Renal pelvis (tissue), 4 donors: ENCODE data around the gene ATG7. TPM values are rescaled to one million over a fixed set of nuclear protein-coding genes. Genes with fewer than 3 reads are reported as not detected.
A peak's percentile ranks its signal among the peaks of the same experiment; 100 is the strongest.
"Not testable (repeated sequence)": the region's sequence is repeated elsewhere in the genome, so short reads cannot be mapped to it uniquely, and the experiment has no call there.

Experiments
- DNase-seq: peaks from one replicate; pipeline ENCODE4 v3.0.0-alpha.2; 2013
- polyA plus RNA-seq, 3 donors: library from polyadenylated mRNA; unstranded; fragments of 120-200 nt; gene quantifications; one replicate each; pipeline ENCODE4 v1.2.1, GENCODE V29; 2013; ENCODE audit not compliant: insufficient read length in 3 of 3

ATG7 gene
- polyA plus RNA-seq, 3 donors, result 22.8 to 24.0 (median 23.0) TPM

DNA sequence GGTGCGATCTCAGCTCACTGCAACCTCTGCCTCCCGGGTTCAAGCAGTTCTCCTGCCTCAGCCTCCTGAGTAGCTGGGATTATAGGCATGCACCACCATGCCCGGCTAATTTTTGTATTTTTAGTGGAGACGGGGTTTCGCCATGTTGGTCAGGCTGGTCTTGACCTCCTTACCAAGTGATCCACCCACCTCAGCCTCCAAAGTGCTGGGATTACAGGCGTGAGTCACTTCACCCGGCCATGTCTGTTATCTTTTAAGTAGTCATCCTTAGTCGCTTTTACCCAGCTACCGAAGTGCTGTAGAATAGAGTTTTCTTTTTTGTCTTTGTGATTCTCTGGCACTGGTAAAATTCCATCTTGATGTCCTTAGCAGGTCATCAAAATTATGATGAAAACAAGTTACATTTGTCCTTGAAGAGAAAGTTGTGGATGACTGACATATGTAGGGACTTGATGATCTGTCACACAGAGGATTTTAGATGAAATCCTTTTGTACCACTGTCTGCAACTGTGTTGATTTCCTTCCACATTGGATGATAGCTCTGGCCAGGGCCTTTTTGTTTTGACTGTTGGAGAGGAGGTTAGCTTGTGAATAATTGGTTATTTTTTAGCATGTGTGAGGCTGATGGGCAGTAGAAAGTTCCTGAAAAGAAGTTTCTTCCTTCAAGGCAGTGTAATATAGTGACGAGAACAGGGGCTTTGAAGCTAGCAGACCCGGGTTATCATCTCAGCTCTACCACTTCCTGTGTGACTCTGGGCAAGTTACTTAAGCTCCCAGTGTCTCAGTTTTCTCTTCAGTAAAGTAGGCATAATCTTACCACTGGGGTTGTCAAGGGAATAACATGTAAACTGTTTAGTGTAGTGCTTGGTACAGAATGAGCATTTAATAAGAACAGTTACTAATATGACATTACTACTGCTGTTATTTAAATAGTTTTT is 18.8 kb downstream of the ATG7 start:
- DNase-seq, result no peak

DNA sequence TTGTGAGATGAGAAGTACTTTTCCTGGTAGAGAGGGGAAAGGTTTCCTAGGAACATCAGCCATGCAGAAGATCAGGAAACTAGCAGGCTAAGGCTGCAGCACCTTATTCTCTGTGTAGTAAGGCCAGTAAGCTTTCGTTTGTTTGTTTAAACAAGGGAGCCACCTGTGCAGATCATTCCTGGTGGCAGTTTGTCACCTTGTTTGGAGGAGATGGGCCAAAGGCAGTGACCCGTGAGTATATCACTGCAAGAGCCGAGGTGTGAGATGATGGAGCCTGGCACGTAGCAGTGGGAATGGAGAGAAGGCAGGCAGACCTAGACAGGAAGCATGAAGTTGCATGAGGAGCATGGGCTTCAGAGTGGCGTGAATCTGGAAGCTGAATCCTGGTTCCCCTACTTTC is 19.6 kb downstream of the ATG7 start:
- DNase-seq, result no peak

DNA sequence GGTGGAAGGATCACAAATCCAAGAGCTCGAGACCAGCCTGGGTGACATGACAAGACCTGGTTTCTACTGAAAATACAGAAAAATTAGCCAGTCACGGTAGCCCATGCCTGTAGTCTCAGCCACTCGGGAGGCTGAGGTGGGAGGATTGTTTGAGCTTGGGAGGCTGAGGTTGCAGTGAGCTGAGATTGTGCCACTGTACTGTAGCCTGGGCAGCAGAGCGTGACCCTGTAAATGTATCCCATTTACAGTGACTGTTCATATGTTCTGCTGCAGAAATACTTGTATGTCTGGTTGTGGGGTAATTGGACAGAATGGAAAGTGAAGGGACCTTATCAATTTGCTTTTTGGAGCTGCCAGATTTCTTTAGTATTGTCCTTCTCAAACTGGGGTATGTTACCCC is 24.9 kb downstream of the ATG7 start:
- DNase-seq, result no peak

DNA sequence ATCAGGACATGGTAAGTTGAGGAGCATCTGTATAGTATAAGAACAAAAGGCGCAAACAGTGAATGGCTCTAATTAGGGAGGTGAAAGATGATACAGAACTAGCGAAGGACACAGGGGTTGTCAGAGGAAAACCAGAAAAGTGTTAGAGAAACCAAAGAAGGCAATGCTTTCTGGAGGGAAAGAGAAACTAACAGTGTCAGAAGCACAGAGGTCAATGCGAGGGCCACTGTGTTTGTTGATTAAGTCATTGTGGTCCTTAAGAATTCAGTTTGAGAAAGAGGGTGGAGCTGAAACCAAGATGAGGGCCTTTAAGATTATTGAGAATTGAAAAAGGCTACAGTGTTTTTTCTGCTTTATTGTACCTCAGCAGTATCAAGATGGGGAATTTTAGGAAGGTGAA is 28.8 kb downstream of the ATG7 start:
- no peak for DNase-seq

DNA sequence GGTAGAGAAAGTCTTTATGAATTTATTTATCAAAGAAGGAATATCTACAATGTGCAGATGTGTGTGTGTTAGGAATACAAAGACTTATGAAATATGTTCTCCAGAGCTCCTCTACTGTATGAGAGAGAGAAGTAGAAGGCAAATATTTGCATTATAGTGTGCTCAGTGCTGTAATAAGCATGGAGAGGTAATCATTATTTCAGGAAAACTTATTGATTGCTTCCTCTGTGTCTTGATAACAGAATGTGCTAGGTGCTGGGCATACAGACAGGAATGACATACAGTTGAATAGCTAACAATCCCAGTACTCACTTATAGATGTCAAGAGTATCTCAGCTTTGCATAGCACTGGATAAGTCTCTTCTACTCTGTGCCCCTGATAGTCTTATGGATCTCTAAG is 30.2 kb downstream of the ATG7 start:
- no peak for DNase-seq

DNA sequence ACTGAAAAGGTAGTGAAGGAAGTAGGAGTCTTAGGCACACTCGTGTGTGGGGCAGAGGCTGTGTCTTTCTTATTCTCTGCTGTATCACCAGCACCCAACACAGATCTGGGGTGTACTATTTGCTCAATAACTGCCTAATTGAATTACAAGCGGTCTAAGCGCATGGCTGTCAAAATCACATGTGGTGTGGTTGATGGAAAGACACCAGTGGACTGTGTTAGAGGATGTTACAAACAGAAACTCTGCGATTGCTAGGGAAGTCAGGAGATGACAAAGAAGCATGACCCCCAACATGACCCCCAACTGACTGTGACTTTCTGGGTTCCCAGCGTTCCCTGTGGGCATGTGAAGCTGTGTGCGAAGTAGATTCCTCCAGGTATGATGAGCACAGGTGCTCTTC is 32.0 kb downstream of the ATG7 start:
- no peak for DNase-seq

DNA sequence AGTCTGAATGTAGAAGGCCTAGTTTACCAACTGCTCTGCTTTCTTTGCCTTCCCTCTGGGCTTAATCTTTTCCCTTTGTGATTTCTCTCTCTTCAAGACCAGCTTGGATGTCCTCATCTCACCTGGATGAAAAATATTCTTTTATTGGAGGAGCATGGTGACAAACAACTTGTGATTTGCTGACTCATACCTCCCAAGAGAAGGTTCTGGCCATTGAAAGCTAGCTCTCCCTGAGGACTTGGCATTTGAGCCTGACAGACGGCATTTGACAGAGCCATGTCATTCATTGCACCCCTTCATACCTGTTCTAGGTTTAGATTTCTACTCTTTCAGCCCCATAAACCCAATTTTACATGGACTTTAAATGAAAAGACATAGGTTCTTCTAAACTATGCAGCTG is 33.3 kb downstream of the ATG7 start:
- no peak for DNase-seq

DNA sequence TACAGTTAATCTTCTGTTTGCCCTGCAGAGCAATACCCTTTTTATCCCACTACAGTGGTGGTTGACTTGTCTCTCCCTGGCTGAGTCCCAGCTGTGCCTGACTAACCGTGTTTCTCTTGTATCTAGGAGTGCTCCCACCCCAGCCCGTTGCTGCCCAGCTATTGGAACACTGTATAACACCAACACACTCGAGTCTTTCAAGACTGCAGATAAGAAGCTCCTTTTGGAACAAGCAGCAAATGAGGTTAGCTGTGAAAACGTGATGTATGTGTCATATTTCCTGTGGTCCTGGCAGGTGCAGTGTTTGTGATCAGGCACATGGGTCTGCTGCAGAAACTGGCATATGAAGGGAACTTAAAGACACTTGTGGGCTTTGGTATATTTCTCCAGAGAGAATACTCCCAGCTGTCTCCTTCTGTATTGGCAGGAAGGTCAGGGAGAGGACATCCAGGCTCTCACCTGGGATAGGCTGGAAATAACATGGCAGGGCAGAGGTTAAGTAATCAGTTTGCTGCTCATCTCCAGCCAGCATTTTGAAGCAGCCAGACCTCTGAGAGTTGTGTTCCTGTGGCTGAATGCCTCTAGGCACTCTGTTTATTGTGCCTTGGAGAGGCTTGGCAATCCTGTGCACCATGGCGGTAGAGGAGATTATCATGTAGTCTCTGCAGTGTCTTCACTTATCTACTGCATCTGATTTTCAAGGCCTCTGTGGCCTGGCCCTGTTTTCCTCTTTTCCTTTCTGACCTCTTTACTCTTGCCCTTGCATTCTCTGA is 34.8 kb downstream of the ATG7 start:
- no peak for DNase-seq

DNA sequence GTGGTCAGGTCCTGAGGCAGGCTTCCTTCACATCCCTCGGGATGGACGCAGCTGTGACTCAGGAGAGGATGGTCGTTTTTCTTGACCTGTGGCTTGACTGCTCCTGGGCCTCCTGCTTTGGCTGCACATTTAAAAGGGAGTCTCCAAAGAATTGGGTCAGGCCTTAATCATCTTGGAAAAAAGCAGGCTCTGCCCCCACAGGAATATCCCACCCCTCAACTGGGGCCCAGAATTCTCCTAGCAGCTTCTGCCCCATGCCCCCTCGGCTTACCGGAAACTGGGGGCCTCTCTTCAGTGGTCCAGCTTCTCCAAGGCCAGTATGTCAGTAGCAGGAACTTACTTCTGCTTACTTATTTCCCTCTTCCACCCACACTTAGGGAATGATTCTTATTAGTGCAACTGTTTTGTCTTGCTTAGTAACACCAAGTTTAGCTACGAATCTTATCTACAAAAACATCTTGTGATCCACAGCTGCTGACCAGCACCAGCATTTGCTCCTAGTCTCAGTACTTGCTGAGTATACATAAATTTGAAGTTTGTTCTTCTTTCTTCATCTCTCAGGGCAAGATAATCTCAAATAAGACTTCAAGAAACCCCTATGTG is 35.7 kb downstream of the ATG7 start:
- DNase-seq, result no peak

DNA sequence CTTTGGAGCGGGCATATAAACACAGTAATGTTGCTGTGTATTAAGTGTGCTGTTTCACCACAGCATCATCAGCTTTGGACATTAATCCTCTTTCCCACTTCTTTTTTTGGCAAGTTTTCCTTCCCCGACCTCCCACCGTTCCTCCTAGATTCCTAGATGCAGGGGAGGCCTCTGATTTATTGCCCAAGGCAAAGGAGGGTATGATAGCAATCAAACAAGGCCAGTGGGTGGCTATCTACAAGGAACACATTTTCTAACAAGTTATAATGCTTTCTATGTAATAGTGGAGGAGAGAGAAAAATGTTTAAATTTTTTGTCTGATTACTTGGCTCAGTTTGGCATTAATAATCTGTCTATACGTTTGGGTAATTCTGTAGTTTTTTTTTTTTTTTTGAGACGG is 38.1 kb downstream of the ATG7 start:
- DNase-seq, result no peak

DNA sequence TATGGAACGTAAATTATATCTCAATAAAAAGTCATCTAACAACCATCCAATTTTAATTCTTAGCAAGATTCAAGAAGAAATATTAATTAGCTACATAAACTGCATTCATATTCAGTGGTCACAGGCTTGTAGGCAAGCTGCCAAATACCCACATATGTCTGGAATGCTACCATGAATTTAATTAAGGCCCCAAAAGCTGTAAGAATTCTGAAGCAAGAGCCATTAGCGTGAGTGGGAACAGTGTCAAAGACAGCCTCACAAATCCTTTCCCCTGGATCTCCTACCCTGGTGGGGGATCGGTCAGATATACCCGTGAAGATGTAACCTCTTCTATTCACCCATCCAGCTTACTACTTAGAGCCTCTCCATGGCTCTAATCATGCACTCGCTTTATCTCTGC is 40.0 kb downstream of the ATG7 start:
- DNase-seq, result no peak

DNA sequence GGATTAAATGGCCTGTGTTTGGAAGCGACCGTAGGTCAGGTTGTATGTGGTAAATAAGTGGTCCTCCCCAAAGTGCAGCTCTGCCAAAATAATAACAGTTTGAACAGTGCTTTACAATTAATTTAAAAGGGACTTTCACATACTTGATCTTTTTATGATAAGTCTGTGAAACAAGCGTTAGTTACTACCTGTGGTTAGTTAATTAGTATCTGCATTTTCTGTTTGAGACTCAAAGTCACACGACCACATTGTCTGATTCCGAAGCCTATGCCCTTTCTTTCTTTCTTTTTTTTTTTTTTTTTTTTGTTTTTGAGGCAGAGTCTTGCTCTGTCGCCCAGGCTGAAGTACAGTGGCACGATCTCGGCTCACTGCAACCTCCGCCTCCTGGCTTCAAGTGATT is 45.1 kb downstream of the ATG7 start:
- no peak for DNase-seq

DNA sequence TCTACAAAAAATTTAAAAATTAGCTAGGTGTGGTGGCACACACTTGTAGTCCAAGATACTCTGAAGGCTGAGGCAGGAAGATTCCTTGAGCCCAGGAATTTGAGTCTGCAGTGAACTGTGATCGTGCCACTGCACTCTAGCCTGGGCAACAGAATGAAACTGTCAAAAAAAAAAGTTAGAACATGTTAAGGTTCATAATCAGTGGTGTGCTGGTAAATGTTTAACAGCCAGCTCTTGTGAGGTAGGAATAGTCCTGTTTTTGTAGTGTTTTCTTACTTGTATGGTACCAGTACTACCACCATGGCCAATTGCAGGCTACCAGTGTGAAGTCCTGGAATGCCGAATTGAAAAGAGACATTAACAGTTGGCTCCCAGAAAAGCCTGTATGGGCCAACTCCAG is 50.7 kb downstream of the ATG7 start:
- DNase-seq, result no peak

DNA sequence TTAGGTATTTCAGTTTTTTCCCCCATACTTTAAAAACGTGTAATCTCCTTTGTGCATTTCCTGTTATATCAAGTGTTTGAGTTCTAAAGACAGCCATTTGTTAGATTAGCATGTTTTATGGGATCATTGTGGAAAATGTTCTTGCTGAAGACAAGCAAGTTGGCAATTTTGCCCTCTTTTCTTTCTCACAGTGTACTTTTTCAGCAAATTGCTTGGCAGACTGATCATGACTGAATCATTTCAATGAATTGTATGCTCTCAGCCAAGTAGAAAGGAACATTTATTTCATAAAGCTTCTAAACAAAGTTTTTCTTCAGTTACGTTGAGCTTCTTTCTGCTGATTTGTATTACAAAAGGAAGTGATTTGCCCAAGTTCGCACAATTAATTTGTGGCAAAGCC is 51.6 kb downstream of the ATG7 start:
- no peak for DNase-seq

DNA sequence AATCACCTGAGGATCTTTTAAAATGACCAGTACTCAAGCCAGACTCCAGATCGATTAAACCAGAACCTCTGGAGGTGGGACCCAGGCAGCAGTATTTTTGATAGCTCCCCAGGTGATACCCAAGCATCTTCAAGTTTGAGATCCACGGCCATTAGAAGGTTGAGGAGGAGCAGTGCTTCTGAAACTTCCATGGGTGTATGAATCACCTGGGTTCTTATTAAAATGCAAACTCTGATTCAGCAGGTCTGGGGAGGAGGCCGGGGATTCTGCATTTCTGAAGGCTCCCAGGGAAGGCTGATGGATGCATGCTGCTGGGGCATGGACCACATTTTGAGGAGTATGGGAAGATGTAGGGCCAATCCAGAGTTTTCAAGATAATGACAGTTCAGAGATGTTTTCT is 55.4 kb downstream of the ATG7 start:
- no peak for DNase-seq

DNA sequence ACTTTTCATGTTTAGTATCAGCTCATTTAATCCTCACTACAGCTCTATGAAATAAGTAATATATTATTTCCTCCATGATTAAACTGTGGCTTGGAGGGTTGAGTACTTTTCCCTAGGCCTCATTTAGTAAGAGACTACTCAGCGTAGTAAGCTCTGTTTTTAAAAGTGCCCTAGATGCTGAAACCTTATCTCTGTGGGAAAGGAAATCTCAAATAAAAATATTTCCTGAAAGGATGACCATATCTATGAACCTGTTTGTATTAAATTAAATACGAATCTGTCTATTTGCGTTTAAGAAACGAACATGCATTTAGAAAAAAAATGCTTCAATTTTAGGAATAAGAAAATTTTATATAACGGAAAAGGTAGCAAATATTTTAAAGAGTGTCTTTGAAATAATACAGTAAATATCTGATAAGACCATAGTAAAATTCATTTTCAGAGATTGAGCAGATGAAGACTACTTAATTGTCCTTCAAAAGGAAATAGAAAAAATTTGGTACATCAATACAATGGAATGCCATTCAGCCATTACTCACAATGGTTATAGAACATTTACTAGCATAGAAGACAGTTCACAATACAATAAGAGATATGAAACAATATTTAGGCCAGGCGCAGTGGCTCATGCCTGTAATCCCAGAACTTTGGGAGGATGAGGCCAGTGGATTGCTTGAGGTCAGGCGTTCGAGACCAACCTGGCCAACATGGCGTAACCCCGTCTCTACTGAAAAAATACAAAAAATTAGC is 56.2 kb downstream of the ATG7 start:
- no peak for DNase-seq

DNA sequence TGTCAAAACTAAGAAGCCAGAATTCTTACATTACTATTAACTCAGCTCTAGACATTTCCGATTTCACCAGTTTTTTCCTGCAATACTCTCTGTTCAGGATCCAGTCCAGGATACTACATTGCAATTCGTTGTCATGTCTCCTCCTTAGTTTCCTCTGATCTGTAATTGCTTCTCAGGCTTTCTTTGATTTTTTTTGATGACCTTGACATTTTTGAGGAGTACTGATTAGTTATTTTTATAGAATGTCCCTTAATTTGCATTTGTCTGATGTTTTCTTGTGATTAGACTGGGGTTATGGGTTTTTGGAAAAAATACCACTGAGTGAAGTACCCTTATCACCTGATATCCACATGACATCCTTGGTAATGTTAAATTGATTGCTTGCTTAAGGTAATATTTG is 57.6 kb downstream of the ATG7 start:
- no peak for DNase-seq

DNA sequence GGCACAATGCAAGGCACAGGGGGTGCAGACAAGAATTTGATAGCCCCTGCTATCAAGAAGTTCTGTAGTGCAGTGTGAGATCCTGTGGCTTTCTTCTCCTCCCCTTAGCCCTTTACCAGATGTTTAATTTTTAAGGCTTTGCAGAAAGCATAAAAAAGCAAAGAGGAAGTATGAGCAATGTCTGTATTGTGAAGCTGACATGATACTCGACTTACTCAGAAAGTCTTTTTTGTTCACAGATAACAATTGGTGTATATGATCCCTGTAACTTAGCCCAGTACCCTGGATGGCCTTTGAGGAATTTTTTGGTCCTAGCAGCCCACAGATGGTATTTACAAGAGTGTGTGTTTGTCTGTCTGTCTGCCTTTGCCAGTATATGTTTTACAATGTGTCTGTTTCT is 58.9 kb downstream of the ATG7 start:
- DNase-seq, result no peak

DNA sequence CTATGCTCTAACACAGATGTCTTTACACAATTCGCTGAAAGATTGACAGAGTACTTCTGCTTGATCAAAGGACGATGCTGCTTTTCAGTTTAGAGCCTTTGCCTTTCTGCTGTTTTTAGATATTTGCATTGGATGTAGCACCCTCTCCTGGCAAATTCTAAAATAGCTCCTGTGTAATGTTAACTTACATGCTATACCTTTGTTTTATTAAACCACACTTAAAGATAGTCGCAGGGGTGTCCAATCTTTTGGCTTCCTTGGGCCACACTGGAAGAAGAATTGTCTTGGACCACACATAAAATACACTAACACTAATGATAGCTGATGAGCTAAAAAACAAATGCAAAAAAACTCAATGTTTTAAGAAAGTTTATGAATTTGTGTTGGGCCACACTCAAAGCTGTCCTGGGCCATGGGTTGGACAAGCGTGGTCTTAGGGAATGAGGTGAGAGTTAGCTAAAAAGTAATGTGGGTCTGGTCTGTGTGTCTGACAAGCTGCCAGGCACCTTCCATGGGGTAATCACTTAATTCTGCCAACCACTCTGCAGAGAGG is 62.9 kb downstream of the ATG7 start:
- DNase-seq, result peak; percentile 51

DNA sequence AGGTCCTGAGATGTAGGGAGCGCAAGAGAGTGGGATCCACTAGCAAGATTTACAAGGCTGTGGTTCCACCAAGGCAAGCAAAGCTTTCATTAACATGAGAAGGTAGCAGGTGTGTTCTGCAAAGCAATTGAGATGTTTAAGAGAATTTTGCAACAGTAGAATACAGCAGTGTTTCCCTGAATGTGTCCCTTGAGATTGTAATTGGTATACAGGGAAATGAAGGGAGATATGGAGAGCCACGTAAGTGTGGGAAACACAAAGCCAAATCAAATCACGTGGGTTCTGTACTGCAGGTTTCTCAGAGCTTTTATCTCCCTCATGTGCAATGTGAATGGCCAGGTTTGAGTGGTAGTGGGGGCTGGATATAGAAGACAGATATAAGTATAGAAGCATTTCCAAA is 67.3 kb downstream of the ATG7 start:
- no peak for DNase-seq

DNA sequence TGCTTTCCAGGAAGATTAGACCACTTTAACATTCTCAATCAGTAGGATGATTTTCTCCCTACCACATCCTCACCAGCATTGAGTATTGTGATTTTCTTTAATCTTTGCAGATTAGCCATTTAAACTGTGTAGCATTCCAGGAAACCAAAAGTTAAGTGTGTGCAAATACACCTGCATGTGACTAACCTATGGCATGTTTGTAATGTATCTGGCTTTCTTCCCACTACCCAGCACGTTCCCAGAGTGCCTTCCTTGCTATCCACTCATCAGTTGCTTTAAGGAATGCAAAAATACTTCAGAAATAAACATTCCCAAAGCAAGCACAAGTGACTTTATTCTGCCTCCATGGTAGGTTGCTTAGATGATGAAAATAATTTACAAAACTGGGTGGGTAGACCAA is 74.2 kb downstream of the ATG7 start:
- DNase-seq, result no peak

DNA sequence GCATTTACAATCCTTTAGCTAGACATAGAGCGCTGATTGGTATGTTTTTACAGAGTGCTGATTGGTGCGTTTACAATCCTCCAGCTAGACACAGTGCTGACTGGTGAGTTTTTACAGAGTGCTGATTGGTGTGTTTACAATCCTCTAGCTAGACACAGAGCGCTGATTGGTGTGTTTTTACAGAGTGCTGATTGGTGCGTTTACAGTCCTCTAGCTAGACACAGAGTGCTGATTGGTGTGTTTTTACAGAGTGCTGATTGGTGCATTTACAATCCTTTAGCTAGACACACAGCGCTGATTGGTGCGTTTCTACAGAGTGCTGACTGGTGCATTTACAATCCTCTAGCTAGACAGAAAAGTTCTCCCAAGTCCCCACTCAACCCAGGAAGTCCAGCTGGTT is 76.7 kb downstream of the ATG7 start:
- DNase-seq, result not testable (repeated sequence)
